Upper lobe of right lung (tissue), 1 donor: ENCODE results near the gene SMG7. TPM values are rescaled to one million over a fixed set of nuclear protein-coding genes. Genes with fewer than 3 reads are reported as not detected.

Experiments used
- ATAC-seq: fragments of 200-7000 bp; cut with Tn5 transposase; one replicate; pipeline ENCODE4 v1.9.1; 2020; ENCODE audit warnings: mild to moderate bottlenecking, moderate library complexity
- DNase-seq: peaks from one replicate; pipeline ENCODE4 v3.0.0-alpha.2; 2020
- H3K27ac ChIP-seq: fragments of 200-600 bp; one replicate; pipeline ENCODE4 v1.8.0; 2022
- H3K27me3 ChIP-seq: fragments of 200-600 bp; one replicate; pipeline ENCODE4 v1.8.0; 2022; ENCODE audit warnings: mild to moderate bottlenecking
- H3K36me3 ChIP-seq: fragments of 200-600 bp; one replicate; pipeline ENCODE4 v1.8.0; 2022
- H3K4me1 ChIP-seq: fragments of 200-600 bp; one replicate; pipeline ENCODE4 v1.8.0; 2022
- H3K4me3 ChIP-seq: fragments of 200-600 bp; one replicate; pipeline ENCODE4 v1.8.0; 2022; ENCODE audit warnings: mild to moderate bottlenecking
- H3K9me3 ChIP-seq: fragments of 200-600 bp; one replicate; pipeline ENCODE4 v1.8.0; 2022
- intact Hi-C: fragments of 100-400 bp; cut with DNase I; formaldehyde crosslinking; loops from one replicate; pipeline ENCODE4 v1.11.0; 2022
- total RNA-seq: library from RNA; stranded (reverse); fragmentation: NEBNext Ultra II Directional; extraction: Animal tissue kit (Norgen Biotek cat#: 25700); gene quantifications from one replicate; pipeline ENCODE4 v1.2.1, GENCODE V29; 2021
- TF ChIP-seq, protein P1 (sequence below): fragments of 200-600 bp; IDR thresholded peaks from one replicate; pipeline ENCODE4 v1.8.0; 2022; ENCODE audit warnings: antibody characterized with exemption
- donor health status: DM: no; HTN: yes; CAD: no; lungs with severe emphysema.

SMG7 gene
- total RNA-seq, 1 donor from 2014 or later: 65.9 TPM

- H3K27me3 ChIP-seq: no peaks in the 10 kb centered on the region
- H3K27ac ChIP-seq: no peak overlapping the region
- no peaks in the 10 kb centered on the region for H3K9me3 ChIP-seq
- DNase-seq: no peak
- H3K36me3 ChIP-seq: peaks cover 87% of the 10 kb centered on the region
- intact Hi-C loops: no loop called here
- peak; percentile 17 for ATAC-seq
- no peak overlapping the region for H3K4me3 ChIP-seq
- no peaks in the 10 kb centered on the region for H3K4me1 ChIP-seq
- TF ChIP-seq, protein P1, sequence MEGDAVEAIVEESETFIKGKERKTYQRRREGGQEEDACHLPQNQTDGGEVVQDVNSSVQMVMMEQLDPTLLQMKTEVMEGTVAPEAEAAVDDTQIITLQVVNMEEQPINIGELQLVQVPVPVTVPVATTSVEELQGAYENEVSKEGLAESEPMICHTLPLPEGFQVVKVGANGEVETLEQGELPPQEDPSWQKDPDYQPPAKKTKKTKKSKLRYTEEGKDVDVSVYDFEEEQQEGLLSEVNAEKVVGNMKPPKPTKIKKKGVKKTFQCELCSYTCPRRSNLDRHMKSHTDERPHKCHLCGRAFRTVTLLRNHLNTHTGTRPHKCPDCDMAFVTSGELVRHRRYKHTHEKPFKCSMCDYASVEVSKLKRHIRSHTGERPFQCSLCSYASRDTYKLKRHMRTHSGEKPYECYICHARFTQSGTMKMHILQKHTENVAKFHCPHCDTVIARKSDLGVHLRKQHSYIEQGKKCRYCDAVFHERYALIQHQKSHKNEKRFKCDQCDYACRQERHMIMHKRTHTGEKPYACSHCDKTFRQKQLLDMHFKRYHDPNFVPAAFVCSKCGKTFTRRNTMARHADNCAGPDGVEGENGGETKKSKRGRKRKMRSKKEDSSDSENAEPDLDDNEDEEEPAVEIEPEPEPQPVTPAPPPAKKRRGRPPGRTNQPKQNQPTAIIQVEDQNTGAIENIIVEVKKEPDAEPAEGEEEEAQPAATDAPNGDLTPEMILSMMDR: no peak
These were observed 81.0 kb downstream of the SMG7 start for GRCh38 chr1:183553331-183553730.

- DNase-seq: no peak
- peaks cover 87% of the 10 kb centered on the region for H3K36me3 ChIP-seq
- H3K4me3 ChIP-seq: no peak overlapping the region
- no peak overlapping the region for H3K27ac ChIP-seq
- intact Hi-C loops: no loop called here
- TF ChIP-seq, protein P1: no peak
- no peaks in the 10 kb centered on the region for H3K27me3 ChIP-seq
- H3K4me1 ChIP-seq: no peaks in the 10 kb centered on the region
- no peak for ATAC-seq
- H3K9me3 ChIP-seq: no peaks in the 10 kb centered on the region
These were observed 81.5 kb downstream of the SMG7 start for GRCh38 chr1:183553764-183554163.

- intact Hi-C loops: no loop called here
- no peak overlapping the region for H3K4me3 ChIP-seq
- H3K4me1 ChIP-seq: no peaks in the 10 kb centered on the region
- H3K36me3 ChIP-seq: peaks cover 87% of the 10 kb centered on the region
- DNase-seq (no peak), ATAC-seq (peak; percentile 65)
- TF ChIP-seq, protein P1: no peak
- H3K27me3 ChIP-seq: no peaks in the 10 kb centered on the region
- H3K9me3 ChIP-seq: no peaks in the 10 kb centered on the region
- no peak overlapping the region for H3K27ac ChIP-seq
These were observed 82.3 kb downstream of the SMG7 start for GRCh38 chr1:183554577-183554976.

DNA sequence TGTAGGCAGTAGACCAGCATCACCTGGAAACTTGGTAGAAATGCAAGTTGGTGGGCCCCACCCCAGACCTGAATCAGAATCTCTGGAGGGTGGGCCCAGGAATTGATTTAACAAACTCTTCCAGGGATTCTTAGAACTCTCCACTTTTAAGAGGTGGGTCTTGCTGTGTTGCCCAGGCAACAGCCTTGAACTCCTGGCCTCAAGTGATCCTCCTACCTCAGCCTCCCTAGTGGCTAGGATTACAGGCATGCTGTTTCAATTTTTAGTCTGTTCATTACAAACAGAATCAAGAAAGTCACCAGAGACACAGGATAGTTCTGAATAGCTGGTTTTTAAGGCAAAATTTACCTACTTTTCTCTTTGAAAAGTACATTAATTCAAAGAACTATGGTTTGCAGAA is 86.8 kb downstream of the SMG7 start:
- ATAC-seq: no peak
- peaks cover 47% of the 10 kb centered on the region for H3K36me3 ChIP-seq
- TF ChIP-seq, protein P1: no peak

DNA sequence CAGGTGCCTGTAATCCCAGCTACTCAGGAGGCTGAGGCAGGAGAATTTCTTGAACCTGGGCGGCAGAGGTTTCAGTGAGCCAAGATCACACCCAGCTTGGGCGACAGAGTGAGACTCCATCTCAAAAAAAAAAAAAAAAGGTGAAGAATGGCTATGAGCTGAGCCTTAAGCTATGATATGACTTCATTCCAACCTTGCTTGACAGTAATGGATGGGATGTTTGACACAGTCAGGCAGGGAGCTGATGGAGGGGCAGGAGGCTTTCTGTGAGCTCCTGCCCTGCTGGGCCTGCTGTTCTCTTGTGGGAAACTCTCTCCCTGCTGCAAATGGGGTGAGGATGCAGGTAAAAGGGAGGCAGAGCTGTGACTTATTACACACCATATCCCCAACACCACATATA is 90.4 kb downstream of the SMG7 start:
- ATAC-seq (no peak), DNase-seq (no peak)
- TF ChIP-seq, protein P1: no peak

More for the DNA sequence above, 86.8 kb downstream of the SMG7 start:
- Histone ChIP-seq H3K4me1 (no peaks in the 10 kb centered on the region), H3K4me3 (no peak overlapping the region), H3K27me3 (no peaks in the 10 kb centered on the region), H3K9me3 (no peaks in the 10 kb centered on the region), H3K27ac (no peak overlapping the region)
- no peak for DNase-seq
- intact Hi-C loops: no loop called here

DNA sequence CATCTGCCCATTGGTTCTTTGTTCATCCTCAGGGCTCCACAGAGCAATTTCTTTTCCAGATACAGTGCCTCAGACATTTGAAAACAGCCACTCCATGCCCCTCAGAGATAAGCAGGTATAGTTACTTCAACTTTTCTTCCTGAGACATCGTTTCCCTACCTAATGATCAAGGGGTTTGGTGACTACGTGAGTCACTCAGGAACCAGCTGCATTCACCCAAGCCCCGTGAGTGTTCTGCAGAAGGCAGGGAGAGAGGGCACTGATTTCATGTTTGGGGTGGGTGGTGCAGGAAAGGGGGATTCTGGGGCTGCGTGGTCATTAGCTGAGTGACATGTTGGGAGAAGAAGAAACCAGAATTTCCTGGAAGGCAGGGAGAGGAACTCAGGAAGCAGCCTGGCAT is 93.0 kb downstream of the SMG7 start:
- no peak for ATAC-seq
- no peak overlapping the region for H3K4me3 ChIP-seq
- TF ChIP-seq, protein P1: no peak
- H3K27me3 ChIP-seq: no peaks in the 10 kb centered on the region
- intact Hi-C loops: no loop called here
- H3K9me3 ChIP-seq: no peaks in the 10 kb centered on the region
- H3K36me3 ChIP-seq: no peaks in the 10 kb centered on the region
- H3K27ac ChIP-seq: no peak overlapping the region
- DNase-seq: no peak
- peaks cover 3% of the 10 kb centered on the region for H3K4me1 ChIP-seq

More for the DNA sequence above, 90.4 kb downstream of the SMG7 start:
- intact Hi-C loops: no loop called here
- Histone ChIP-seq H3K4me3 (no peak overlapping the region), H3K27me3 (no peaks in the 10 kb centered on the region), H3K36me3 (peaks cover 22% of the 10 kb centered on the region), H3K4me1 (peaks cover 3% of the 10 kb centered on the region), H3K27ac (no peak overlapping the region), H3K9me3 (no peaks in the 10 kb centered on the region)
